Measurements from ENCODE around the gene ARL3.
A peak's percentile ranks its signal among the peaks of the same experiment; 100 is the strongest.
"Not testable (repeated sequence)": the region's sequence is repeated elsewhere in the genome, so short reads cannot be mapped to it uniquely, and the experiment has no call there.

Gene ARL3

GRCh38 chr10:102713814-102714620 lies at the start of gene ARL3:
Gene ARL3 (minus strand): TSS chr10:102714397. CDS start chr10:102714275, 122 bp downstream.
- in situ Hi-C loops (cut with HindIII; ENCODE audit: low sequenced_read_pairs), result loop anchor here (5.0 kb wide), 1 partner anchor 37 kb away; no protein-coding TSS in a partner anchor

GRCh38 chr10:102763037-102763607 lies 48.9 kb upstream of the ARL3 start:
- in situ Hi-C loops (cut with HindIII; ENCODE audit: low sequenced_read_pairs), result no loop called here
- no peak for TF ChIP-seq CTCF (IDR thresholded peaks at IDR 0.05; ENCODE audit: low read depth, low read length, missing control alignments)
- H3K4me3 ChIP-seq (ENCODE audit: low read depth, low read length), result no peak overlapping the region
- no peak for DNase-seq (ENCODE audit: low read depth)

More at GRCh38 chr10:102713814-102714620, at the start of gene ARL3:
- peak; percentile 85 for DNase-seq (ENCODE audit: low read depth)
- H3K4me3 ChIP-seq (ENCODE audit: low read depth, low read length), result peak within 1 kb of the TSS; percentile 93
- peak; percentile 38 for TF ChIP-seq CTCF (IDR thresholded peaks at IDR 0.05; ENCODE audit: low read depth, low read length, missing control alignments)

GRCh38 chr10:102762401-102763015 lies 48.3 kb upstream of the ARL3 start:
- in situ Hi-C loops (cut with HindIII; ENCODE audit: low sequenced_read_pairs), result no loop called here
- no peak for DNase-seq (ENCODE audit: low read depth)

GRCh38 chr10:102761981-102762380 lies 47.8 kb upstream of the ARL3 start:
- in situ Hi-C loops (cut with HindIII; ENCODE audit: low sequenced_read_pairs), result no loop called here
- no peak for DNase-seq (ENCODE audit: low read depth)
- no peak overlapping the region for H3K4me3 ChIP-seq (ENCODE audit: low read depth, low read length)
- no peak for TF ChIP-seq CTCF (IDR thresholded peaks at IDR 0.05; ENCODE audit: low read depth, low read length, missing control alignments)

More at GRCh38 chr10:102762401-102763015, 48.3 kb upstream of the ARL3 start:
- no peak for TF ChIP-seq CTCF (IDR thresholded peaks at IDR 0.05; ENCODE audit: low read depth, low read length, missing control alignments)
- no peak overlapping the region for H3K4me3 ChIP-seq (ENCODE audit: low read depth, low read length)

GRCh38 chr10:102759497-102760210 lies 45.5 kb upstream of the ARL3 start:
- no peak for TF ChIP-seq CTCF (IDR thresholded peaks at IDR 0.05; ENCODE audit: low read depth, low read length, missing control alignments)
- no peak overlapping the region for H3K4me3 ChIP-seq (ENCODE audit: low read depth, low read length)
- in situ Hi-C loops (cut with HindIII; ENCODE audit: low sequenced_read_pairs), result no loop called here
- no peak for DNase-seq (ENCODE audit: low read depth)

GRCh38 chr10:102758933-102759262 lies 44.7 kb upstream of the ARL3 start:
- in situ Hi-C loops (cut with HindIII; ENCODE audit: low sequenced_read_pairs); DNase-seq (ENCODE audit: low read depth); H3K4me3 ChIP-seq (ENCODE audit: low read depth, low read length): not testable (repeated sequence)

Measured in astrocyte of the cerebellum (primary cell).